Hematopoietic multipotent progenitor cell (in vitro differentiated cells): ENCODE measurements around the gene OR2L2. TPM values are rescaled to one million over a fixed set of nuclear protein-coding genes. Genes with fewer than 3 reads are reported as not detected.
"Not testable (repeated sequence)": the region's sequence is repeated elsewhere in the genome, so short reads cannot be mapped to it uniquely, and the experiment has no call there.

ENCODE experiments used
- DNase-seq, 3 donors: peaks; one replicate each; pipeline ENCODE4 v3.0.0-alpha.2; 2011 to 2015; ENCODE audit warnings: low read depth in 2 of 3, low spot score in 2 of 3
- small RNA-seq: library from RNA; depleted of rRNA; stranded (forward); fragments of <200 nt; gene quantifications from one replicate; pipeline ENCODE3, GENCODE V24; 2012
- total RNA-seq: library from RNA; depleted of rRNA; stranded (reverse); fragments of >200 nt; gene quantifications from one replicate; pipeline ENCODE4 v1.2.3, GENCODE V29; 2012

OR2L2 gene
- 3.0 TPM for total RNA-seq

- DNase-seq, result no peak
These were observed at the start of gene OR2L2 for GRCh38 chr1:248029770-248030169. OR2L2 (plus strand) TSS chr1:248030070; CDS start chr1:248038268, 8,198 bp downstream.

DNA sequence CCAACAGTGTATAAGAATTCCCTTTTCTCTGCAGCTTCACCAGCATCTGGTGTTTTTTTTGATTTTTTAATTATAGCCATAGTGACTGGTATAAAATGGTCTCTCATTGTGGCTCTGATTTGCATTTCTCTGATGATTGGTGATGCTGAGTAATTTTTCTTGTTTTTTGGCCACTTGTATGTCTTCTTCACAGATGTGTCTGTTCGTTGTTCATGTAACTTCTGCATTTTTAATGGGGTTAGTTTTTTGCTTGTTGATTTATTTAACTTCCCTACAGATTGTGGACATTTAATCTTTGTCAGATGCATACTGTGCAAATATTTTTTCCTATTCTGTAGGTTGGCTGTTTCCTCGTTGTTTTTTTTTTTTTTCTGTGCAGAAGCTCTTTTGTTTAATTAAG is 36.9 kb upstream of the OR2L2 start:
- peak in 1 of 3 donors; percentile 52 for DNase-seq

- DNase-seq, result no peak
These were observed 31.1 kb upstream of the OR2L2 start for GRCh38 chr1:247998811-247999210.

GRCh38 chr1:248000169-248000568 is 29.7 kb upstream of the OR2L2 start:
- no peak for DNase-seq

GRCh38 chr1:248007778-248008177 is 22.1 kb upstream of the OR2L2 start:
- no peak for DNase-seq

- DNase-seq, result peak in 1 of 3 donors; percentile 32
These were observed 20.2 kb upstream of the OR2L2 start for GRCh38 chr1:248009681-248010080.

DNA sequence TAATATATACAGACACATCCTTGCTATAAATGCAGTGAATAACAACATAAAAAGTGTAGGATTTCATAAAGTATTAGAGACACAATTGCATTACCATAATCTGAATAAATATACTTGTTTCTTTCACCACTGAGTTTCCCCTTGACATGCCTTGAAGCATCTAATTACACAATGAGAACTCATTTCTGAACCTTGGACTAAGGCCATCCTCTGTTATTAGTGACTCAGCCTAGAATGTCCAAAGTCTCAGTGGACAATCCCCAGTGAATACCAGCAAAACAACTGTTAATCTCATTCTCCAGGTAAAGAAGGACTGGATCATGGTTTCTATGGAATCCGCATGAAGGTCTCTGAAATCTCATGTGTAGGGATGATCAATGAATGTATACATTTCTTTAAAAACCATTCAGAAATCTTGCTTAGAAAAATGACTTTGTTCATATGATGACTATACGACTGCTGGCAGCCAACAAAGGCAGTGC is 16.6 kb upstream of the OR2L2 start, which contains the start of gene OR2L5:
OR2L5 (plus strand) TSS at position 432 of the 482 bp plus-strand sequence. CDS start 8,288 bp downstream, outside the sequence.
- no peak for DNase-seq

DNA sequence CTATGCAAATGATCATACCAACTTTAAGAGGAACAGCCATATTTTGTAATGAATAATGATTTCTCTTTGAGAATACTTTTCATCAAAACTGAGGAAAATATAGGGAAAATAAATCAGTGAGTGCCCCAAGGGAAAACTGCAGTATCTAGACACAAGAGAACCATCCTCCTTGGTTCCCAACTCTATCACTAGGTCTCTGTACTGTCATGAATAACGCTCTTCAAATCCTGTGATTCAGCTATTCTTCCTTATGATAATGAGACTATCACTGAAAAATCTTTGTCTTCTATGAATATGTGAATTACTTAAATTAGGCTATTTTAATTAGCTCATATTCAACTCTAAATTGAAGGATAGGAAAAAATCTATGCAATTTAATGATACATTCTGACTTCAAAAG is 14.1 kb upstream of the OR2L2 start:
- DNase-seq, result no peak

GRCh38 chr1:248045209-248045608 is 15.3 kb downstream of the OR2L2 start:
- no peak for DNase-seq

GRCh38 chr1:248046536-248046935 is 16.7 kb downstream of the OR2L2 start, which contains the start of gene OR2L3:
OR2L3 (plus strand) TSS chr1:248046836; CDS start chr1:248060682, 13,846 bp downstream.
- DNase-seq, result no peak

DNA sequence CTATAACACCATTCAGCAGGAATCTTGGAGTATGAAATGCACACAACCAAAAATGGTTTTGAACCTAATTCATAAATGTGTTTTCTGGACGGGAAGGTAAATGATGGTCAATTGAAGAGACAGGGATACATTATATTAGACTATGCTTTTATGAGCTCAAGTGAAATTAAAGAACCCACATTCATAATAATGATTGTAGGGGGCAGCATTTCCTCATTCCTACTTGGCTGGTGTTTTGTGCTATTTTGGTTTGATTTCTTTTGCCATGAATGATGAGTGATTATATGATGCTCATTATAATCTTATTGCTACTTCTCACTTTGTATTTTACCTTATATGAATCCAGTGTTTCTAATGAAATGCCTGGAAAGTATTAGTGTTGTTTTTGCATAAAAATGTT is 17.1 kb downstream of the OR2L2 start:
- no peak for DNase-seq

DNA sequence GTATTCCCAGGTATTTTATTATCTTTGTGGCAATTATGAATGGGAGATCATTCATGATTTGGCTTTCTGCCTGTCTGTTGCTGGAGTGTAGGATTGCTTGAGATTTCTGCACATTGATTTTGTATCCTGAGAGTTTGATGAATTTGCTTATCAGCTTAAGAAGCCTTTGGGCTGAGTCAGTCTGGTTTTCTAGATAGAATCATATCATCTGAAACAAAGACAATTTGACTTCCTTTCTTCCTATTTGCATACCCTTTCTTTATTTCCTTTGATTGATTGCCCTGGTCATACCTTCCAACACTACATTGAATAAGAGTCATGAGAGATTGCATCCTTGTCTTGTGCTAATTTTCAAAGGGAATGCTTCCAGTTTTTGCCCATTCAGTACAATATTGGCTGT is 24.8 kb downstream of the OR2L2 start:
- peak in 2 of 3 donors; percentile 0 to 49 for DNase-seq

DNA sequence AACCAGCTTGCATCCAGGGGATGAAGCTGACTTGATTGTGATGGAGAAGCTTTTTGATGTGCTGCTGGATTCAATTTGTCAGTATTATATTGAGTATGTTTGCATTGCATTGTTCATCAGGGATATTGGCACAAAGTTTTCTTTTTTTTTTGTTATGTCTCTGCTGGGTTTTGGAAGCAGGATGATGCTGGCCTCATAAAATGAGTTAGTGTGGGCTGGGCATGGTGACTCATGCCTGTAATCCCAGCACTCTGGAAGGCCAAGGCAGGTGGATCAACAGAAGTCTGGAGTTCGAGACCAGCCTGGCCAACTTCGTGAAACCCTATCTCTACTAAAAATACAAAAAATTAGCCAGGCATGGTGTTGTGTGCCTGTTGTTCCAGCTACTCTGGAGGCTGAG is 25.4 kb downstream of the OR2L2 start:
- no peak for DNase-seq

DNA sequence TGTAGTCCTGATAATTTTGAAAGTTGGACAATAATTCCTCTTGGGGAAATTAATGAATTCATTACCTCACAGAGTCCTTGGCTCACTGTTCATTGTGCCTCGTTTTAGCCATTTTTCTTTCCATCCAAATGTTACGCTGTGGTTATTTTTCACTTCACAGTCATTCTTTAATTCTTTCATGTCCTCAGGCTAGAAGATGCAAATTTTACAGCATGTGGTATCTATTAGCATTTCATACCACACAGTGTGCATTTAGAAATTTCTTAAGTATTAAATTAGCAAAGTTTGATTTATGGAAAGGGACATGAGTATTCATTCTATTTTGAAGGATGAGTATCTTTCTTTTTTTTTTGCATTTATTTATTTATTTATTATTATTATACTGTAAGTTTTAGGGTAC is 35.2 kb downstream of the OR2L2 start:
- DNase-seq, result no peak

DNA sequence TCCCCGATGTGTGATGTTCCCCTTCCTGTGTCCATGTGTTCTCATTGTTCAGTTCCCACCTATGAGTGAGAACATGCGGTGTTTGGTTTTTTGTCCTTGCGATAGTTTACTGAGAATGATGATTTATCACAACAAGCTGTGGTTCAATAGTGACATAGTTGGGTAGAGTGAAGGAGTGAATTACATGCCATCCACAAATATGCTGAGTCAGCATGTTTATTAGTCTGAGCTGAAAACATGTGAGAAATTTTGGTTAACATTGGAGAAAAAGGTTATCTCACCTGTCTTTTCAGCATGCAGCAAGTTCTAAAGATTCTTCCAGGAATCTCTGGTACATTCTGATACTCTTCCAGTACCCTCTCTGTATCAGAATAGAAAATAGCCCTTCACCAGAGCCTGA is 35.7 kb downstream of the OR2L2 start:
- no peak for DNase-seq

DNA sequence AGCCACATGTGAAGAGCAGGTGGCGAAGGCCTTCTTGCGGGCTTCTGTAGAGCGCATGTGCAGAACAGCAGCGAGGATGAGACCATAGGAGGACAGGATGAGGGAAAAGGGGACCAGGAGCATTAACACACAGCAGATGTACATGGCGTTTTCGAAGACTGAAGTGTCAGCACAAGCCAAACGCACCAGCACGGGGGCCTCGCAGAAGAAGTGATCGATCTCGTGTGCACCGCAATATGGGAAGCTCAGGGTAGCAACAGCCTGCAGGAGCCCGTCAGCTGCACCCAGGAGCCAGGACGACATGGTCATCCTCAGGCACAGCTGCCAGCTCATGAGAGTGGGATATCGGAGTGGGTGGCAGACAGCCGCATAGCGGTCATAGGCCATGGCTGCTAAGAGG is 54.0 kb downstream of the OR2L2 start:
- DNase-seq, result not testable (repeated sequence)

Small RNA genes within 50 kb of the gene (small RNA-seq; reads per million reads assigned to genes)
- gene RF00019, result not detected

Other genes with a start within 250 kb of the OR2L2 start
- gene OR14A16, start 206.0 kb upstream of the OR2L2 start, total RNA-seq, result not detected
- under 0.01 TPM for gene OR11L1, start 188.2 kb upstream of the OR2L2 start, total RNA-seq
- 25.3 TPM for gene TRIM58, start 172.9 kb upstream of the OR2L2 start, total RNA-seq
- 45.8 TPM for gene OR2W3, start 134.5 kb upstream of the OR2L2 start, total RNA-seq
- gene OR2T8, start 109.8 kb upstream of the OR2L2 start, total RNA-seq, result 1.6 TPM
- gene OR2AJ1, start 105.2 kb upstream of the OR2L2 start, total RNA-seq, result 0.27 TPM
- gene OR2L8, start 81.2 kb upstream of the OR2L2 start, total RNA-seq, result 9.2 TPM
- 3.2 TPM for gene OR2AK2, start 64.8 kb upstream of the OR2L2 start, total RNA-seq
- gene OR2L5, start 16.4 kb upstream of the OR2L2 start, total RNA-seq, result 1.3 TPM
- gene OR2L3, start 16.8 kb downstream of the OR2L2 start, total RNA-seq, result 1.6 TPM
- 3.8 TPM for gene OR2L13, start 65.1 kb downstream of the OR2L2 start, total RNA-seq
- 0.54 TPM for gene OR2M5, start 115.1 kb downstream of the OR2L2 start, total RNA-seq
- gene OR2M2, start 144.8 kb downstream of the OR2L2 start, total RNA-seq, result 0.27 TPM
- gene OR2M3, start 167.2 kb downstream of the OR2L2 start, total RNA-seq, result 0.27 TPM
- gene OR2M4, start 201.3 kb downstream of the OR2L2 start, total RNA-seq, result under 0.01 TPM
- 7.0 TPM for gene OR2T33, start 247.9 kb downstream of the OR2L2 start, total RNA-seq